GM18511 (cell line): Measurements from ENCODE around the gene CACNA2D3.

Experiments
- ATAC-seq: cut with Tn5 transposase; IDR thresholded peaks from one replicate; pipeline ENCODE4 v1.9.1; 2021; ENCODE audit warnings: mild to moderate bottlenecking, moderate library complexity; ENCODE audit not compliant: unreplicated experiment

CACNA2D3 gene

GRCh38 chr3:54322354-54322753, 200.0 kb downstream of the CACNA2D3 start:
- ATAC-seq = no peak

- no peak for ATAC-seq
Measured at GRCh38 chr3:54324103-54324502, 201.8 kb downstream of the CACNA2D3 start.

- no peak for ATAC-seq
Measured at GRCh38 chr3:54326951-54327350, 204.6 kb downstream of the CACNA2D3 start.

- no peak for ATAC-seq
Measured at GRCh38 chr3:54331341-54331740, 209.0 kb downstream of the CACNA2D3 start.

- no peak for ATAC-seq
Measured at GRCh38 chr3:54337846-54338245, 215.5 kb downstream of the CACNA2D3 start.

GRCh38 chr3:54339608-54340007, 217.3 kb downstream of the CACNA2D3 start:
- ATAC-seq = no peak

- ATAC-seq = no peak
Measured at GRCh38 chr3:54341811-54342210, 219.5 kb downstream of the CACNA2D3 start.

- ATAC-seq = no peak
Measured at GRCh38 chr3:54342676-54343075, 220.3 kb downstream of the CACNA2D3 start.

- no peak for ATAC-seq
Measured at GRCh38 chr3:54343495-54343894, 221.1 kb downstream of the CACNA2D3 start.

- no peak for ATAC-seq
Measured at GRCh38 chr3:54344601-54345231, 222.4 kb downstream of the CACNA2D3 start.

- ATAC-seq = no peak
Measured at GRCh38 chr3:54345847-54346375, 223.6 kb downstream of the CACNA2D3 start.

- no peak for ATAC-seq
Measured at GRCh38 chr3:54347060-54347459, 224.7 kb downstream of the CACNA2D3 start.

GRCh38 chr3:54347933-54348332, 225.6 kb downstream of the CACNA2D3 start:
- ATAC-seq = no peak

- ATAC-seq = no peak
Measured at GRCh38 chr3:54349231-54349652, 226.9 kb downstream of the CACNA2D3 start.

GRCh38 chr3:54349691-54350090, 227.3 kb downstream of the CACNA2D3 start:
- ATAC-seq = no peak

GRCh38 chr3:54353546-54353945, 231.2 kb downstream of the CACNA2D3 start:
- no peak for ATAC-seq

- no peak for ATAC-seq
Measured at GRCh38 chr3:54353946-54354345, 231.6 kb downstream of the CACNA2D3 start.

GRCh38 chr3:54355800-54356199, 233.4 kb downstream of the CACNA2D3 start:
- no peak for ATAC-seq

- ATAC-seq = no peak
Measured at GRCh38 chr3:54356261-54357045, 234.1 kb downstream of the CACNA2D3 start.

GRCh38 chr3:54357301-54357700, 234.9 kb downstream of the CACNA2D3 start:
- no peak for ATAC-seq

GRCh38 chr3:54358316-54358715, 236.0 kb downstream of the CACNA2D3 start:
- ATAC-seq = no peak
